ENCODE measurements around the gene TXNDC2.

The TXNDC2 gene

DNA sequence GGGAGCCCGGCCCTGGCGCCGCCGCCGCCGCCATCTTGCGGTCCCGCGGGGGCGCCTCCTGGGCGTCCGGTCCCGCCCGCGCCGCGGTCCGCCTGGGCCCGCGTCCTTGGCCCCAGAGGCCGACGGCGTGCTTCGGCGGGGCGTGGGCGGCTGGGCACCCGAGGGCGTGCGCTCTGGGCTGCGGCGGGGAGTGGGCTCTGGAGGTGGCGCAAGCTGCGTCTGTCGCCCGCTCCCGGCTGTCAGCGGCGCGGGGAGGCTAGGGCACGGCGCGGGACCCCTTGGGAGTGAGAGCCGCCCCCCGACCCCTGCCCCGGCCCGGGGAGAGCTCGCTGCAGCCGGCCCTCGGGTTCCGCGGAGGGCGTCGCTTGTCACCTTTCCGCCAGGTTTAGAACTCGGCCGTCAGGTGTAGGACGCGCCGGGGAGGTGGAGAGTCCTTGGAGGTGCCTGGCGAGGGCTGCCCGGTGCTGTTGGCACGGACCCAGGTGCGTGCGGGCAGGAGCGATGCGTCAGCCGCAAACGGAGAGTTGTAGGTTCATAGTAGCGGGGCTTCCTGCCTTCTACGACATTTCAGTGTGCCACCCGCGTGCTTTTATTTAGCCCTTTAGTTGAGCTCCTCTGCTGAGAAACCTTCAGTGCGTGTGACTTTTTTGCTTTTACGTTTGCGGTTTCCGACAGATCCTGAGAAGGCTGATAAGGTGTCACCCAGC is 29.0 kb downstream of the TXNDC2 start:
- TF ChIP-seq SIN3A (IDR thresholded peaks at IDR 0.05; ENCODE audit: borderline replicate concordance, insufficient read depth, low read length) (peak; percentile 83; the same call in 1 of the 2 replicates), POLR2AphosphoS5 (IDR thresholded peaks at IDR 0.05; ENCODE audit: low read depth, low read length) (no peak), FOXP2 (optimal IDR thresholded peaks at IDR 0.05; ENCODE audit: borderline replicate concordance, extremely low read depth, extremely low read length, insufficient read depth) (peak; percentile 41), TAF1 (IDR thresholded peaks at IDR 0.05; ENCODE audit: borderline replicate concordance, insufficient read depth, low read length) (no peak), REST (IDR thresholded peaks at IDR 0.05; ENCODE audit: insufficient read depth in 1 of 2, low read depth in 2 of 2, low read length in 2 of 2) (no peak)

DNA sequence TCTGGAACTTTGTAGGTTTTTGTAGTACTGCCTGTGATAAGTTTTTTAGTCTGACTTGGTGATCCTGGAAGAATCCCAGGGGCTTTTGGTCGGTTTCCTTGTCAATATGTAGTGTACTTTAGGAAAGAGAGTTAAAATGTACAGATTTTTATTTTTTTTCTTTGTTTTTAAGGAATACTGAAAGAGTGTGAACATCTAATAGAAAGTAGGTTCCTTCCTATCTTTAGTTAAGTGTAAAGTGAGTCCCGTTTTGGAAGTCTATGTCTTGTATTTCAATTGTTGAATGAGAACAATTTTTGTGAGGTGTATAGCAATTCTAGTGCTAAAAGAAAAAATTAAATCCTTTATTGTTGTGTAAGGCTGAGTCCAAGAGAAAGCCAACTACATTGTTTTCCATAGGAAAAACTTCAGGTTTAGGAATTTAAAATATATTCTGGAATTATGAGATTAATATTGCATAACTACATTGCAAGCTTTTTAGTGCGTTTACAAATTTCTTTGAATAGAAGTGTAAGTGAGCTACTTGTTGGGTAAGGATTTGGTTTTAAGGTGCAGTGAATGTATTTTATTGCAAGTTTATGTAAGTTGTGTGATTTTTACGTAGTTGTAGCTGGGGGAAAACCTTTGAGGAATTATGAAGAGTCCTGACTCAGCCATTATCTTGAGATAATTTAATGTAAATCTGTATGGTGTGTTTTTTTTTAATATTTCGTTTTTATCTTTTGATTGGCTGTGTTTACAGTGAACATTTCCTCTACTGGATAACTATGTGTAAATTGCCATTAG is 29.7 kb downstream of the TXNDC2 start:
- TF ChIP-seq REST (IDR thresholded peaks at IDR 0.05; ENCODE audit: insufficient read depth in 1 of 2, low read depth in 2 of 2, low read length in 2 of 2) = no peak
- no peak for TF ChIP-seq SIN3A (IDR thresholded peaks at IDR 0.05; ENCODE audit: borderline replicate concordance, insufficient read depth, low read length)
- TF ChIP-seq POLR2AphosphoS5 (IDR thresholded peaks at IDR 0.05; ENCODE audit: low read depth, low read length) = no peak
- TF ChIP-seq FOXP2 (optimal IDR thresholded peaks at IDR 0.05; ENCODE audit: borderline replicate concordance, extremely low read depth, extremely low read length, insufficient read depth) = no peak
- TF ChIP-seq TAF1 (IDR thresholded peaks at IDR 0.05; ENCODE audit: borderline replicate concordance, insufficient read depth, low read length) = no peak

DNA sequence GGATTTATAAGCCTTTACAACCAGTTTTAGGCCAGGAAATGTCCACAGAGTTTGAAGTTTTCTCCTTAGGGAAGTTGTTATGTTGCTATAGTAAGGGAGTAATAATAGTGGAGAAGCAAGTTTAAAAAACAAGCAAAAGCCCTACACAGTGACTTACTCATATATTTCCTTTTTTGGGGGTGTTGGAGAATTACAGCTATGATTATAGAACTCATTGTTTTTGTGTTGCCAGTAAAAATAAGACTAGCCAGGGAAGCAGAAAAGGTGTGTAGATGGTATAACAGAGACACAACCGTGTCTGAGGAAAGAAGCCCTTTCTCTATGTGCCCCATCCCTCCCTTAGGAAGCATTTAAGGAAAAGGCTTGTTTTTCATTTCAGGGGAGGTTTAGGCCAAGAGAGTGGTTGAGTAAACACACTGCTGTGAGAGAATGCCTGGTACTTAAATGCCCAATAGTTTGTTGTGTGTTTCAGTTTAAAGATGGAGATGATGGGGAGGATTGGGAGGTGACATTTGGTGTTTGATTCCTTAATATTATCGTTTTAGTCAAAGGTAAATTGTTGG is 30.4 kb downstream of the TXNDC2 start:
- TF ChIP-seq FOXP2 (optimal IDR thresholded peaks at IDR 0.05; ENCODE audit: borderline replicate concordance, extremely low read depth, extremely low read length, insufficient read depth) (no peak), TAF1 (IDR thresholded peaks at IDR 0.05; ENCODE audit: borderline replicate concordance, insufficient read depth, low read length) (no peak), REST (IDR thresholded peaks at IDR 0.05; ENCODE audit: insufficient read depth in 1 of 2, low read depth in 2 of 2, low read length in 2 of 2) (no peak), POLR2AphosphoS5 (IDR thresholded peaks at IDR 0.05; ENCODE audit: low read depth, low read length) (no peak), SIN3A (IDR thresholded peaks at IDR 0.05; ENCODE audit: borderline replicate concordance, insufficient read depth, low read length) (no peak)

GRCh38 chr18:9916808-9917207 is 31.0 kb downstream of the TXNDC2 start:
- TF ChIP-seq FOXP2 (optimal IDR thresholded peaks at IDR 0.05; ENCODE audit: borderline replicate concordance, extremely low read depth, extremely low read length, insufficient read depth) (no peak), TAF1 (IDR thresholded peaks at IDR 0.05; ENCODE audit: borderline replicate concordance, insufficient read depth, low read length) (no peak), SIN3A (IDR thresholded peaks at IDR 0.05; ENCODE audit: borderline replicate concordance, insufficient read depth, low read length) (no peak), POLR2AphosphoS5 (IDR thresholded peaks at IDR 0.05; ENCODE audit: low read depth, low read length) (no peak), REST (IDR thresholded peaks at IDR 0.05; ENCODE audit: insufficient read depth in 1 of 2, low read depth in 2 of 2, low read length in 2 of 2) (no peak)
